A673 (cell line): ENCODE measurements around the gene CD93.

Experiments used
- EZH2 ChIP-seq: fragments of 200-600 bp; sonication (generic); IDR thresholded peaks from 2 replicates; pipeline ENCODE4 v1.6.1; 2017; ENCODE audit warnings: borderline replicate concordance, low read depth, mild to moderate bottlenecking, mixed read lengths, antibody characterized with exemption, low read length; ENCODE audit not compliant: poor library complexity, severe bottlenecking
- TF ChIP-seq, protein P1 (sequence below): fragments of 300-800, 200-600 bp; sonication (generic); conservative IDR thresholded peaks from 2 replicates; pipeline ENCODE4 v1.5.1; 2017; ENCODE audit warnings: low read depth, mild to moderate bottlenecking, antibody characterized with exemption, low read length, moderate library complexity, mixed read lengths

- TF ChIP-seq, protein P1, sequence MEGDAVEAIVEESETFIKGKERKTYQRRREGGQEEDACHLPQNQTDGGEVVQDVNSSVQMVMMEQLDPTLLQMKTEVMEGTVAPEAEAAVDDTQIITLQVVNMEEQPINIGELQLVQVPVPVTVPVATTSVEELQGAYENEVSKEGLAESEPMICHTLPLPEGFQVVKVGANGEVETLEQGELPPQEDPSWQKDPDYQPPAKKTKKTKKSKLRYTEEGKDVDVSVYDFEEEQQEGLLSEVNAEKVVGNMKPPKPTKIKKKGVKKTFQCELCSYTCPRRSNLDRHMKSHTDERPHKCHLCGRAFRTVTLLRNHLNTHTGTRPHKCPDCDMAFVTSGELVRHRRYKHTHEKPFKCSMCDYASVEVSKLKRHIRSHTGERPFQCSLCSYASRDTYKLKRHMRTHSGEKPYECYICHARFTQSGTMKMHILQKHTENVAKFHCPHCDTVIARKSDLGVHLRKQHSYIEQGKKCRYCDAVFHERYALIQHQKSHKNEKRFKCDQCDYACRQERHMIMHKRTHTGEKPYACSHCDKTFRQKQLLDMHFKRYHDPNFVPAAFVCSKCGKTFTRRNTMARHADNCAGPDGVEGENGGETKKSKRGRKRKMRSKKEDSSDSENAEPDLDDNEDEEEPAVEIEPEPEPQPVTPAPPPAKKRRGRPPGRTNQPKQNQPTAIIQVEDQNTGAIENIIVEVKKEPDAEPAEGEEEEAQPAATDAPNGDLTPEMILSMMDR: no peak
- TF ChIP-seq EZH2: no peak
Measured at GRCh38 chr20:23093613-23094012, 7.5 kb upstream of the CD93 start.
